Right lobe of liver (tissue), 4 donors: ENCODE measurements around the gene TXNDC8.

Experiments
- CTCF ChIP-seq, 4 donors: fragments of 200-600 bp in 3 of 4; fragments of 450-650 bp in 1 of 4; IDR thresholded peaks; one replicate each; pipeline versions ENCODE4 v1.5.1 to v1.8.0; 2016 to 2022; ENCODE audit warnings: antibody characterized with exemption in 4 of 4, mild to moderate bottlenecking in 2 of 4
- POLR2A ChIP-seq: fragments of 450-650 bp; IDR thresholded peaks from one replicate; pipeline ENCODE4 v1.6.1; 2017; ENCODE audit warnings: antibody characterized with exemption, mild to moderate bottlenecking
- donor health status: DM: no; HTN: no; CAD: no.
- donor health status: DM: no; HTN: no; CAD: no.
- donor health status: DM: no; HTN: yes; CAD: no.

- TF ChIP-seq CTCF (IDR thresholded peaks at IDR 0.05) (no peak), POLR2A (no peak)
Measured at GRCh38 chr9:110364451-110364850, 26.8 kb upstream of the TXNDC8 start.
